Measurements from ENCODE around the gene CHMP4A.

DNA sequence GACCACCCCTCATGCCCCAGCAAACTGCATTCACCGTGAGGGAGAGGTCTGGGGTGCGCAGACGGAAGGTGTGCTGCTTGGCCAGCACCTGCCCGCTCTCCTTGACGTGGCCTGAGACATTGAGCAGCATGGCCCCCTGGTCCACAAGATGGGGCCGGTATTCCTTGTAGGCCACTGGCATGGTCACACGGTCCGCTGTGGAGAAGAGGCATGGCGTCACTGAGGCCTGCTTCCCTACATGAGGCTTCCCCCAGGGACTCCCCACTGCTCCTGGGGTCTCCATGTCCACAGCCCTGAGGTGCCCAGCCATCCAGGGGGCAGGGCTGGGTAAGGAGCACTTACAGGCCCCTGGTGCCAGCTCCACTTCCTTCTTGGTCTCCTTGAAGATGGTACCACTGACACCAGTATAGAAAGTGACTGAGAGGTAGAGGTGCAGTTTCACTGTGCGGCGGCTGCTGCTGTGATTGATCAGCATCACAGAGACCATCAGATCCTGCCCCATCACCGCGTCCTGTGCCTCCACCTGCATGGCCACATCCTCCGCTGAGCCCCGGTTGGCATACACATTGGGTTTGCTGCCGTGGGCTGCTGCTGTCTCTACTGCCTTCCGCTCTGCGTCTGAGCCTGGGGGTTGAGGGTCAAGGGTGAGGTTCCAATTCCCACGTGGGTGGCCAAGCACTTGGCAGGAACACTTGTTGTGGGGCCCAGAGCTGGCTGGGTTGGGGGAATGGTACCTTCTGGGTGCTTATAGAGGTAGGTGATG is 41.5 kb upstream of the CHMP4A start:
- TF ChIP-seq POLR2AphosphoS5 (IDR thresholded peaks at IDR 0.05; ENCODE audit: low read depth, low read length) (no peak), POLR2A (IDR thresholded peaks at IDR 0.05; ENCODE audit: low read depth, low read length) (no peak), TAF1 (IDR thresholded peaks at IDR 0.05; ENCODE audit: borderline replicate concordance, low read depth, low read length) (no peak)

Measured in GM12892 (cell line).